Endothelial cell of umbilical vein (primary cell): ENCODE measurements around the gene EFHC1.

ENCODE experiments used
- EZH2 ChIP-seq: IDR thresholded peaks from 2 replicates; pipeline ENCODE4 v1.6.1; 2012; ENCODE audit warnings: borderline replicate concordance, low read depth, mild to moderate bottlenecking, moderate library complexity, low read length, inconsistent platforms; ENCODE audit not compliant: severe bottlenecking
- FOS ChIP-seq: IDR thresholded peaks from 2 replicates; pipeline ENCODE4 v1.6.1; 2011; ENCODE audit warnings: mild to moderate bottlenecking, low read length, moderate library complexity, borderline replicate concordance; ENCODE audit not compliant: insufficient read depth
- JUN ChIP-seq: IDR thresholded peaks from 2 replicates; pipeline ENCODE4 v1.6.1; 2011; ENCODE audit warnings: borderline replicate concordance, low read depth; ENCODE audit not compliant: insufficient read length, insufficient read depth
- MYC ChIP-seq: IDR thresholded peaks from one replicate; pipeline ENCODE4 v1.6.1; 2011; ENCODE audit warnings: mild to moderate bottlenecking, low read depth, low read length
- POLR2A ChIP-seq: IDR thresholded peaks from 2 replicates; pipeline ENCODE4 v1.6.1; 2012; ENCODE audit warnings: low read depth, mild to moderate bottlenecking, control low read depth, low read length
- POLR2AphosphoS5 ChIP-seq: IDR thresholded peaks from 2 replicates; pipeline ENCODE4 v1.6.1; 2012; ENCODE audit warnings: low read depth, mild to moderate bottlenecking, control low read depth, low read length, moderate library complexity; ENCODE audit not compliant: insufficient read depth
- TF ChIP-seq, protein P1 (sequence below), 2 donors: IDR thresholded peaks; 1 replicate in 1 of 2; 2 replicates in 1 of 2; pipeline ENCODE4 v1.5.1; 2011; ENCODE audit warnings: low read length in 2 of 2, mild to moderate bottlenecking in 2 of 2, moderate library complexity in 2 of 2, control low read depth in 1 of 2, inconsistent platforms in 1 of 2, low read depth in 1 of 2; ENCODE audit not compliant: insufficient read depth in 1 of 2; ENCODE audit errors: extremely low read depth in 1 of 2
- TF ChIP-seq, protein P2 (sequence below): IDR thresholded peaks from 2 replicates; pipeline ENCODE4 v1.6.1; 2011; ENCODE audit not compliant: insufficient read depth, insufficient read length

DNA sequence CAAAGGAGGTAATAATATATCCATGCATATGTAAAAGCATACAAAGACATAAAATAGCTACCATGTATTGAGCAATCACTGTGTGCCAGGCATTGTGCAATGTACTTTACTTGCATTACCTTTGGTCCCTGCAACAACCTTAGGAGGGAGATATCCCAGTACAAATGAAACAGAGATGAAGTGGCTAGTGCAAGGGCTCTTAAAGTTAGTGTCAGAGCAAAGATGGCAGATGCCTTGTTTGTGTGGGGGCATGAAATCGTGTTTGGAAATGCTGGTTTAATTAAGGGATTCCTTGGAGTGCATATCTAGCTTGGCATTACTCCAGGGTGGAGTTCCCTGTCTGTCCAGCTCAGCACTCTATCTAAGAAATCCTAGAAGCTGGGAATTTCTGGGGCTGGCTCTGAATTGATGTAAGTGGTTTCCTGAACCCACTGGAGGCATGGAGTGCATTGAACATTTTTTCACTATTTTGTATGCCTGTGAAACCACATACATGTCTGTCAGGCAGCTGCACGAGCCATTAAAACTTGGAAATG is 48.4 kb upstream of the EFHC1 start:
- TF ChIP-seq POLR2A (no peak), FOS (no peak), EZH2 (no peak), JUN (no peak), MYC (no peak), POLR2AphosphoS5 (no peak)
- TF ChIP-seq, protein P1, sequence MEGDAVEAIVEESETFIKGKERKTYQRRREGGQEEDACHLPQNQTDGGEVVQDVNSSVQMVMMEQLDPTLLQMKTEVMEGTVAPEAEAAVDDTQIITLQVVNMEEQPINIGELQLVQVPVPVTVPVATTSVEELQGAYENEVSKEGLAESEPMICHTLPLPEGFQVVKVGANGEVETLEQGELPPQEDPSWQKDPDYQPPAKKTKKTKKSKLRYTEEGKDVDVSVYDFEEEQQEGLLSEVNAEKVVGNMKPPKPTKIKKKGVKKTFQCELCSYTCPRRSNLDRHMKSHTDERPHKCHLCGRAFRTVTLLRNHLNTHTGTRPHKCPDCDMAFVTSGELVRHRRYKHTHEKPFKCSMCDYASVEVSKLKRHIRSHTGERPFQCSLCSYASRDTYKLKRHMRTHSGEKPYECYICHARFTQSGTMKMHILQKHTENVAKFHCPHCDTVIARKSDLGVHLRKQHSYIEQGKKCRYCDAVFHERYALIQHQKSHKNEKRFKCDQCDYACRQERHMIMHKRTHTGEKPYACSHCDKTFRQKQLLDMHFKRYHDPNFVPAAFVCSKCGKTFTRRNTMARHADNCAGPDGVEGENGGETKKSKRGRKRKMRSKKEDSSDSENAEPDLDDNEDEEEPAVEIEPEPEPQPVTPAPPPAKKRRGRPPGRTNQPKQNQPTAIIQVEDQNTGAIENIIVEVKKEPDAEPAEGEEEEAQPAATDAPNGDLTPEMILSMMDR (IDR thresholded peaks at IDR 0.05; ENCODE audit: extremely low read depth in 1 of 2, insufficient read depth in 1 of 2, low read depth in 1 of 2, low read length in 2 of 2) = no peak
- TF ChIP-seq, protein P2, sequence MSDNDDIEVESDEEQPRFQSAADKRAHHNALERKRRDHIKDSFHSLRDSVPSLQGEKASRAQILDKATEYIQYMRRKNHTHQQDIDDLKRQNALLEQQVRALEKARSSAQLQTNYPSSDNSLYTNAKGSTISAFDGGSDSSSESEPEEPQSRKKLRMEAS = no peak
